Activated naive CD4-positive, alpha-beta T cell (primary cell): Measurements from ENCODE around the gene GNE.

Source experiments
- DNase-seq, 4 experiments: peaks; one replicate each; lab custom pipeline; 2025; lab: John Stamatoyannopoulos, UW

The GNE gene

GRCh38 chr9:36169166-36169565 is 89.1 kb downstream of the GNE start, which contains the start of gene CCIN:
Gene CCIN (plus strand): TSS chr9:36169388. CDS start chr9:36169503, 115 bp downstream.
- DNase-seq = no peak

- DNase-seq = peak; percentile 53 to 78 (median 60)
These were observed 91.9 kb downstream of the GNE start for GRCh38 chr9:36166168-36166927.

- no peak for DNase-seq
These were observed 92.5 kb downstream of the GNE start for GRCh38 chr9:36165826-36166167.

GRCh38 chr9:36164989-36165388 is 93.3 kb downstream of the GNE start:
- no peak for DNase-seq
